Loucy (cell line): ENCODE results near the gene ITGB4.

Source experiments
- H2AFZ ChIP-seq: fragments of 200-600 bp; sonication (generic); 2 replicates; pipeline ENCODE4 v1.6.0; 2016; ENCODE audit warnings: antibody characterized with exemption, mild to moderate bottlenecking, low read length, moderate library complexity
- H3F3A ChIP-seq: fragments of 200-600 bp; 2 replicates; pipeline ENCODE4 v1.6.0; 2016; ENCODE audit warnings: antibody characterized with exemption, low read depth, mild to moderate bottlenecking
- H3K27me3 ChIP-seq: fragments of 200-600 bp; sonication (generic); 2 replicates; pipeline ENCODE4 v1.6.1; 2014; ENCODE audit warnings: low read length, mild to moderate bottlenecking; ENCODE audit not compliant: insufficient read depth, poor library complexity, severe bottlenecking
- H3K36me3 ChIP-seq: fragments of 200-600 bp; sonication (generic); 2 replicates; pipeline ENCODE4 v1.6.1; 2016; ENCODE audit warnings: low read length; ENCODE audit not compliant: insufficient read depth
- H3K4me1 ChIP-seq: fragments of 200-600 bp; sonication (generic); 2 replicates; pipeline ENCODE4 v1.5.1; 2014; ENCODE audit warnings: low read length, mild to moderate bottlenecking; ENCODE audit not compliant: insufficient read depth, poor library complexity, severe bottlenecking
- H3K4me2 ChIP-seq: fragments of 200-600 bp; sonication (generic); 2 replicates; pipeline ENCODE4 v1.6.0; 2014; ENCODE audit warnings: antibody characterized with exemption, low read length, low read depth, mild to moderate bottlenecking; ENCODE audit not compliant: poor library complexity, severe bottlenecking
- H3K4me3 ChIP-seq: fragments of 200-600 bp; sonication (generic); 2 replicates; pipeline ENCODE4 v1.5.1; 2014; ENCODE audit warnings: low read length, mild to moderate bottlenecking, mixed read lengths; ENCODE audit not compliant: poor library complexity, severe bottlenecking
- H3K79me2 ChIP-seq: fragments of 200-600 bp; sonication (generic); 2 replicates; pipeline ENCODE4 v1.6.1; 2014; ENCODE audit warnings: low read length; ENCODE audit not compliant: insufficient read depth
- H3K9ac ChIP-seq: fragments of 200-600 bp; sonication (generic); 2 replicates; pipeline ENCODE4 v1.6.0; 2014; ENCODE audit warnings: mild to moderate bottlenecking, low read depth, low read length, moderate library complexity; ENCODE audit not compliant: poor library complexity, severe bottlenecking
- H3K9me2 ChIP-seq: fragments of 200-600 bp; sonication (generic); replicated peaks from 2 replicates; pipeline ENCODE4 v1.6.1; 2016; ENCODE audit warnings: low read depth, low read length, mixed read lengths
- H3K9me3 ChIP-seq: fragments of 200-600 bp; sonication (generic); 2 replicates; pipeline ENCODE4 v1.6.1; 2014; ENCODE audit warnings: mild to moderate bottlenecking, antibody characterized with exemption, low read length, low read depth; ENCODE audit not compliant: insufficient read depth
- H4K20me1 ChIP-seq: fragments of 200-600 bp; sonication (generic); 2 replicates; pipeline ENCODE4 v1.6.0; 2014; ENCODE audit warnings: antibody characterized with exemption, low read length, mild to moderate bottlenecking; ENCODE audit not compliant: insufficient read depth, poor library complexity, severe bottlenecking
- EZH2phosphoT487 ChIP-seq: fragments of 200-600 bp; IDR thresholded peaks from 2 replicates; pipeline ENCODE4 v1.6.1; 2018; ENCODE audit warnings: antibody characterized with exemption, mild to moderate bottlenecking, moderate library complexity, borderline replicate concordance
- TF ChIP-seq, protein P1 (sequence below): fragments of 200-600 bp; sonication (generic); conservative IDR thresholded peaks from 2 replicates; pipeline ENCODE4 v1.5.1; 2014; ENCODE audit warnings: mild to moderate bottlenecking, antibody characterized with exemption, low read length

The ITGB4 gene

GRCh38 chr17:75703591-75703990 is 17.7 kb upstream of the ITGB4 start:
- Histone ChIP-seq H3K9me3 (no peaks in the 10 kb centered on the region), H3K9ac (no peak overlapping the region), H3K4me1 (no peaks in the 10 kb centered on the region), H3K4me3 (no peak overlapping the region), H4K20me1 (no peaks in the 10 kb centered on the region), H3K9me2 (no peaks in the 10 kb centered on the region), H3K4me2 (no peak overlapping the region), H3K79me2 (no peaks in the 10 kb centered on the region), H3F3A (no peaks in the 10 kb centered on the region), H2AFZ (no peak overlapping the region), H3K27me3 (no peaks in the 10 kb centered on the region), H3K36me3 (peaks cover 100% of the 10 kb centered on the region)
- TF ChIP-seq, protein P1, sequence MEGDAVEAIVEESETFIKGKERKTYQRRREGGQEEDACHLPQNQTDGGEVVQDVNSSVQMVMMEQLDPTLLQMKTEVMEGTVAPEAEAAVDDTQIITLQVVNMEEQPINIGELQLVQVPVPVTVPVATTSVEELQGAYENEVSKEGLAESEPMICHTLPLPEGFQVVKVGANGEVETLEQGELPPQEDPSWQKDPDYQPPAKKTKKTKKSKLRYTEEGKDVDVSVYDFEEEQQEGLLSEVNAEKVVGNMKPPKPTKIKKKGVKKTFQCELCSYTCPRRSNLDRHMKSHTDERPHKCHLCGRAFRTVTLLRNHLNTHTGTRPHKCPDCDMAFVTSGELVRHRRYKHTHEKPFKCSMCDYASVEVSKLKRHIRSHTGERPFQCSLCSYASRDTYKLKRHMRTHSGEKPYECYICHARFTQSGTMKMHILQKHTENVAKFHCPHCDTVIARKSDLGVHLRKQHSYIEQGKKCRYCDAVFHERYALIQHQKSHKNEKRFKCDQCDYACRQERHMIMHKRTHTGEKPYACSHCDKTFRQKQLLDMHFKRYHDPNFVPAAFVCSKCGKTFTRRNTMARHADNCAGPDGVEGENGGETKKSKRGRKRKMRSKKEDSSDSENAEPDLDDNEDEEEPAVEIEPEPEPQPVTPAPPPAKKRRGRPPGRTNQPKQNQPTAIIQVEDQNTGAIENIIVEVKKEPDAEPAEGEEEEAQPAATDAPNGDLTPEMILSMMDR = no peak
- no peak for TF ChIP-seq EZH2phosphoT487

GRCh38 chr17:75704963-75705875 is 16.0 kb upstream of the ITGB4 start:
- H3K4me2 ChIP-seq = no peak overlapping the region
- no peak overlapping the region for H2AFZ ChIP-seq
- H3K9ac ChIP-seq = no peak overlapping the region
- H3K27me3 ChIP-seq = no peaks in the 10 kb centered on the region
- TF ChIP-seq, protein P1 = no peak
- no peak for TF ChIP-seq EZH2phosphoT487
- no peaks in the 10 kb centered on the region for H4K20me1 ChIP-seq
- H3K4me1 ChIP-seq = no peaks in the 10 kb centered on the region
- H3K36me3 ChIP-seq = peaks cover 86% of the 10 kb centered on the region
- H3K9me3 ChIP-seq = no peaks in the 10 kb centered on the region
- no peaks in the 10 kb centered on the region for H3K9me2 ChIP-seq
- no peaks in the 10 kb centered on the region for H3K79me2 ChIP-seq
- no peak overlapping the region for H3K4me3 ChIP-seq
- H3F3A ChIP-seq = no peaks in the 10 kb centered on the region

- Histone ChIP-seq H3F3A (no peaks in the 10 kb centered on the region), H3K4me1 (no peaks in the 10 kb centered on the region), H4K20me1 (no peaks in the 10 kb centered on the region), H2AFZ (no peak overlapping the region), H3K4me3 (no peak overlapping the region), H3K9ac (no peak overlapping the region), H3K9me2 (no peaks in the 10 kb centered on the region), H3K4me2 (no peak overlapping the region), H3K27me3 (no peaks in the 10 kb centered on the region), H3K36me3 (peaks cover 76% of the 10 kb centered on the region), H3K79me2 (no peaks in the 10 kb centered on the region), H3K9me3 (no peaks in the 10 kb centered on the region)
- TF ChIP-seq, protein P1 = no peak
- TF ChIP-seq EZH2phosphoT487 = no peak
Measured at GRCh38 chr17:75706042-75706728, 15.1 kb upstream of the ITGB4 start.
